H9 (cell line): ENCODE measurements around the gene DAPK1. TPM values are rescaled to one million over a fixed set of nuclear protein-coding genes. Genes with fewer than 3 reads are reported as not detected.

Experiments
- DNase-seq: peaks from one replicate; pipeline ENCODE4 v3.0.0-alpha.2; 2017
- H2AFZ ChIP-seq: one replicate; pipeline ENCODE4 v1.6.1; 2013; ENCODE audit warnings: mild to moderate bottlenecking, low read length, control low read depth, moderate library complexity
- H2AK5ac ChIP-seq: 2 replicates; pipeline ENCODE4 v1.6.1; 2013; ENCODE audit warnings: low read length, control low read depth, mixed read lengths; ENCODE audit not compliant: insufficient read length
- H2BK120ac ChIP-seq: one replicate; pipeline ENCODE4 v1.6.1; 2013; ENCODE audit warnings: low read depth, mild to moderate bottlenecking, low read length, control low read depth, inconsistent platforms; ENCODE audit not compliant: poor library complexity, severe bottlenecking
- H2BK12ac ChIP-seq: 2 replicates; pipeline ENCODE4 v1.6.1; 2013; ENCODE audit warnings: low read length, control low read depth, mixed read lengths, low read depth; ENCODE audit not compliant: insufficient read length
- H2BK15ac ChIP-seq: 2 replicates; pipeline ENCODE4 v1.6.1; 2013; ENCODE audit warnings: low read depth, low read length, control low read depth
- H2BK20ac ChIP-seq: one replicate; pipeline ENCODE4 v1.6.1; 2013; ENCODE audit warnings: low read depth, mild to moderate bottlenecking, low read length, control low read depth, inconsistent platforms; ENCODE audit not compliant: poor library complexity, severe bottlenecking
- H2BK5ac ChIP-seq: 2 replicates; pipeline ENCODE4 v1.6.1; 2013; ENCODE audit warnings: low read length, control low read depth, mixed read lengths; ENCODE audit not compliant: insufficient read length
- H3K14ac ChIP-seq: 2 replicates; pipeline ENCODE4 v1.6.1; 2013; ENCODE audit warnings: low read length, control low read depth; ENCODE audit not compliant: insufficient read depth
- H3K18ac ChIP-seq: 2 replicates; pipeline ENCODE4 v1.6.1; 2013; ENCODE audit warnings: low read depth, mild to moderate bottlenecking, mixed read lengths, low read length, control low read depth; ENCODE audit not compliant: insufficient read length
- H3K23ac ChIP-seq: 2 replicates; pipeline ENCODE4 v1.6.1; 2013; ENCODE audit warnings: low read length, control low read depth, mixed read lengths, low read depth; ENCODE audit not compliant: insufficient read length
- H3K23me2 ChIP-seq: 2 replicates; pipeline ENCODE4 v1.6.1; 2013; ENCODE audit warnings: low read depth, mild to moderate bottlenecking, mixed read lengths, low read length, control low read depth; ENCODE audit not compliant: insufficient read length, poor library complexity, severe bottlenecking
- H3K27ac ChIP-seq: 2 replicates; pipeline ENCODE4 v1.5.1; 2013; ENCODE audit warnings: low read length, control low read depth, mixed read lengths, low read depth; ENCODE audit not compliant: insufficient read length
- H3K27me3 ChIP-seq: 2 replicates; pipeline ENCODE4 v1.6.1; 2013; ENCODE audit warnings: low read length, control low read depth, inconsistent platforms; ENCODE audit not compliant: insufficient read depth
- H3K4ac ChIP-seq: 2 replicates; pipeline ENCODE4 v1.6.1; 2013; ENCODE audit warnings: low read depth, mild to moderate bottlenecking, control low read depth, inconsistent platforms, low read length, moderate library complexity
- H3K4me1 ChIP-seq: 2 replicates; pipeline ENCODE4 v1.6.1; 2013; ENCODE audit warnings: low read length, control low read depth, inconsistent platforms; ENCODE audit not compliant: insufficient read depth
- H3K4me2 ChIP-seq: 2 replicates; pipeline ENCODE4 v1.6.1; 2013; ENCODE audit warnings: low read length, control low read depth, mixed read lengths; ENCODE audit not compliant: insufficient read length, insufficient read depth
- H3K56ac ChIP-seq: 2 replicates; pipeline ENCODE4 v1.6.1; 2013; ENCODE audit warnings: low read depth, mild to moderate bottlenecking, mixed read lengths, low read length, control low read depth; ENCODE audit not compliant: insufficient read length
- H3K79me1 ChIP-seq: 2 replicates; pipeline ENCODE4 v1.6.1; 2013; ENCODE audit warnings: low read depth, mild to moderate bottlenecking, moderate library complexity, low read length, control low read depth, inconsistent platforms; ENCODE audit not compliant: insufficient read depth, poor library complexity, severe bottlenecking
- H3K79me2 ChIP-seq: 2 replicates; pipeline ENCODE4 v1.6.1; 2013; ENCODE audit warnings: low read length, control low read depth, inconsistent platforms; ENCODE audit not compliant: insufficient read depth
- H3K9ac ChIP-seq: 2 replicates; pipeline ENCODE4 v1.6.1; 2013; ENCODE audit warnings: low read length, control low read depth, mixed read lengths; ENCODE audit not compliant: insufficient read length; ENCODE audit errors: extremely low read depth
- H3K9me3 ChIP-seq: one replicate; pipeline ENCODE4 v1.6.1; 2013; ENCODE audit warnings: low read depth, low read length, inconsistent platforms; ENCODE audit not compliant: control insufficient read depth
- H3T11ph ChIP-seq: one replicate; pipeline ENCODE4 v1.6.1; 2013; ENCODE audit warnings: mild to moderate bottlenecking, low read length, control low read depth, inconsistent platforms
- H4K20me1 ChIP-seq: one replicate; pipeline ENCODE4 v1.6.1; 2013; ENCODE audit not compliant: control insufficient read depth, insufficient read length, insufficient read depth
- H4K5ac ChIP-seq: 2 replicates; pipeline ENCODE4 v1.6.1; 2013; ENCODE audit warnings: low read depth, mild to moderate bottlenecking, mixed read lengths, low read length, control low read depth; ENCODE audit not compliant: insufficient read length
- H4K8ac ChIP-seq: replicated peaks from 2 replicates; pipeline ENCODE4 v1.6.1; 2013; ENCODE audit warnings: low read length, control low read depth, mixed read lengths, low read depth; ENCODE audit not compliant: insufficient read length
- H4K91ac ChIP-seq: 2 replicates; pipeline ENCODE4 v1.6.1; 2013; ENCODE audit warnings: low read depth, mild to moderate bottlenecking, moderate library complexity, mixed read lengths, low read length, control low read depth; ENCODE audit not compliant: insufficient read length
- H3K27ac Mint-ChIP-seq, 3 experiments: 2 replicates in 2 of 3; 3 replicates in 1 of 3; pipeline ENCODE4 v1.8.0; 2020 to 2021; ENCODE audit warnings: mixed read lengths in 3 of 3, mild to moderate bottlenecking in 1 of 3, moderate library complexity in 1 of 3
- H3K27me3 Mint-ChIP-seq: 2 replicates; pipeline ENCODE4 v1.8.0; 2021; ENCODE audit warnings: low read depth, mild to moderate bottlenecking, moderate library complexity, mixed read lengths
- H3K36me3 Mint-ChIP-seq, 3 experiments: 2 replicates in 2 of 3; 3 replicates in 1 of 3; pipeline ENCODE4 v1.8.0; 2020 to 2021; ENCODE audit warnings: low read depth in 3 of 3, mixed read lengths in 3 of 3; ENCODE audit not compliant: insufficient read depth in 1 of 3
- H3K4me1 Mint-ChIP-seq, 2 experiments: 2 replicates each; pipeline ENCODE4 v1.8.0; 2020; ENCODE audit warnings: mixed read lengths in 2 of 2
- H3K4me3 Mint-ChIP-seq, 2 experiments: 2 replicates in 1 of 2; 3 replicates in 1 of 2; pipeline ENCODE4 v1.8.0; 2020 to 2021; ENCODE audit warnings: mild to moderate bottlenecking in 2 of 2, mixed read lengths in 2 of 2, moderate library complexity in 1 of 2
- H3K9me3 Mint-ChIP-seq, 2 experiments: 2 replicates in 1 of 2; 3 replicates in 1 of 2; pipeline ENCODE4 v1.8.0; 2020; ENCODE audit warnings: mild to moderate bottlenecking in 2 of 2, mixed read lengths in 2 of 2, moderate library complexity in 1 of 2
- CTCF ChIP-seq: fragments of 200-600 bp; sonication (generic); conservative IDR thresholded peaks from 3 replicates; pipeline ENCODE4 v1.8.0; 2021; ENCODE audit warnings: antibody characterized with exemption, mild to moderate bottlenecking
- WGBS: extraction: QIAGEN DNeasy Blood & Tissue Kit; methylation state at CpG from one replicate; pipeline ENCODE4 v1.1.7; 2013; ENCODE audit warnings: missing lambda C conversion rate, low lambda C conversion rate, mixed read lengths; ENCODE audit not compliant: insufficient read length; ENCODE audit errors: extremely low coverage; 5-methylcytosine and 5-hydroxymethylcytosine counted together
- total RNA-seq: library from RNA; stranded (reverse); gene quantifications from 2 replicates; pipeline ENCODE4 v1.2.1, GENCODE V29; 2021

Gene DAPK1
- total RNA-seq, 1 experiment from 2014 or later: 79.4 TPM

- Histone ChIP-seq H2BK5ac (no peak overlapping the region), H3K27ac (no peak overlapping the region), H3K9me3 (no peaks in the 10 kb centered on the region), H2BK120ac (no peak overlapping the region), H3K23ac (no peak overlapping the region), H3K79me2 (no peaks in the 10 kb centered on the region; the same call in 1 of the 2 replicates), H3K4me2 (no peak overlapping the region), H3K27me3 (no peaks in the 10 kb centered on the region), H4K91ac (no peak overlapping the region), H3T11ph (no peak overlapping the region), H3K23me2 (no peaks in the 10 kb centered on the region), H2AK5ac (no peak overlapping the region), H4K8ac (no peak overlapping the region), H3K4me1 (no peaks in the 10 kb centered on the region; the same call in none of the 2 replicates), H3K9ac (no peak overlapping the region), H4K20me1 (no peaks in the 10 kb centered on the region), H2BK12ac (no peak overlapping the region), H3K14ac (no peak overlapping the region), H3K18ac (no peak overlapping the region), H2AFZ (no peak overlapping the region), H2BK15ac (no peak overlapping the region), H4K5ac (no peak overlapping the region), H3K56ac (no peak overlapping the region), H2BK20ac (no peak overlapping the region), H3K4ac (no peak overlapping the region), H3K79me1 (no peaks in the 10 kb centered on the region)
- H3K36me3 Mint-ChIP-seq: peaks cover 47 to 54% (median 48%) of the 10 kb centered on the region in 3 experiments; a peak in 6 of 7 replicates
- no peak for DNase-seq
- H3K27me3 Mint-ChIP-seq: no peaks in the 10 kb centered on the region
- H3K27ac Mint-ChIP-seq: peak overlapping the region in 2 of 3 experiments; percentile 16 to 36; a peak in 1 of 7 replicates
- no CpG with 5 or more reads among the region's 11 CpGs for WGBS
- H3K9me3 Mint-ChIP-seq: no peaks in the 10 kb centered on the region
- H3K4me3 Mint-ChIP-seq: no peak overlapping the region
- H3K4me1 Mint-ChIP-seq: peaks cover 43 to 50% of the 10 kb centered on the region in 2 experiments
- no peak; the same call in 2 of the 3 replicates for TF ChIP-seq CTCF
These were observed 111.3 kb downstream of the DAPK1 start for GRCh38 chr9:87609002-87609401.
